ENCODE data around the gene BAZ1B.
"Not testable (repeated sequence)": the region's sequence is repeated elsewhere in the genome, so short reads cannot be mapped to it uniquely, and the experiment has no call there.

The BAZ1B gene, protein sequence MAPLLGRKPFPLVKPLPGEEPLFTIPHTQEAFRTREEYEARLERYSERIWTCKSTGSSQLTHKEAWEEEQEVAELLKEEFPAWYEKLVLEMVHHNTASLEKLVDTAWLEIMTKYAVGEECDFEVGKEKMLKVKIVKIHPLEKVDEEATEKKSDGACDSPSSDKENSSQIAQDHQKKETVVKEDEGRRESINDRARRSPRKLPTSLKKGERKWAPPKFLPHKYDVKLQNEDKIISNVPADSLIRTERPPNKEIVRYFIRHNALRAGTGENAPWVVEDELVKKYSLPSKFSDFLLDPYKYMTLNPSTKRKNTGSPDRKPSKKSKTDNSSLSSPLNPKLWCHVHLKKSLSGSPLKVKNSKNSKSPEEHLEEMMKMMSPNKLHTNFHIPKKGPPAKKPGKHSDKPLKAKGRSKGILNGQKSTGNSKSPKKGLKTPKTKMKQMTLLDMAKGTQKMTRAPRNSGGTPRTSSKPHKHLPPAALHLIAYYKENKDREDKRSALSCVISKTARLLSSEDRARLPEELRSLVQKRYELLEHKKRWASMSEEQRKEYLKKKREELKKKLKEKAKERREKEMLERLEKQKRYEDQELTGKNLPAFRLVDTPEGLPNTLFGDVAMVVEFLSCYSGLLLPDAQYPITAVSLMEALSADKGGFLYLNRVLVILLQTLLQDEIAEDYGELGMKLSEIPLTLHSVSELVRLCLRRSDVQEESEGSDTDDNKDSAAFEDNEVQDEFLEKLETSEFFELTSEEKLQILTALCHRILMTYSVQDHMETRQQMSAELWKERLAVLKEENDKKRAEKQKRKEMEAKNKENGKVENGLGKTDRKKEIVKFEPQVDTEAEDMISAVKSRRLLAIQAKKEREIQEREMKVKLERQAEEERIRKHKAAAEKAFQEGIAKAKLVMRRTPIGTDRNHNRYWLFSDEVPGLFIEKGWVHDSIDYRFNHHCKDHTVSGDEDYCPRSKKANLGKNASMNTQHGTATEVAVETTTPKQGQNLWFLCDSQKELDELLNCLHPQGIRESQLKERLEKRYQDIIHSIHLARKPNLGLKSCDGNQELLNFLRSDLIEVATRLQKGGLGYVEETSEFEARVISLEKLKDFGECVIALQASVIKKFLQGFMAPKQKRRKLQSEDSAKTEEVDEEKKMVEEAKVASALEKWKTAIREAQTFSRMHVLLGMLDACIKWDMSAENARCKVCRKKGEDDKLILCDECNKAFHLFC (N-terminal part only)

GRCh38 chr7:73522105-73522872 is at the start of gene BAZ1B:
TSS of gene BAZ1B (minus strand) at chr7:73522293. CDS start at chr7:73521933, 360 bp downstream.
- peak; percentile 97 for DNase-seq (ENCODE audit: low read depth)

DNA sequence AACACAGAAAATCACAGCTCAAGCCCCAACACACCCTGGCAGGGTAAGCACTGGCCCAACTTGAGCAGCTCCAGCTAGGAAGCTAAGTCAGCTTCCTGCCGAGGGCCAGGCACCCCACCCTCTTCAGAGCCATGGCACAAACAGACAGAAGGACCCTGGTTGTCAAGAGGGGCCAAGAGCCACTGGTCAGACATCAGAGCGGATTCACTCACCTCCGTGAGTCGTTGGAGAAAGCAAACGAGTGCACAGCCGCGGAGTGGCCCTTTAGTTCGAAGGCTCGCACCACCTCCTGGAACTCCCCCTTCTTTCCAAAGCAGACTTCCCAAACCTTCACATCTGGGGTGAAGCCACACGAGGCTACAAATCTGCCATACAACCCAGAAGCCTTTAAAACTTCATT is 48.9 kb upstream of the BAZ1B start:
- DNase-seq (ENCODE audit: low read depth), result no peak

DNA sequence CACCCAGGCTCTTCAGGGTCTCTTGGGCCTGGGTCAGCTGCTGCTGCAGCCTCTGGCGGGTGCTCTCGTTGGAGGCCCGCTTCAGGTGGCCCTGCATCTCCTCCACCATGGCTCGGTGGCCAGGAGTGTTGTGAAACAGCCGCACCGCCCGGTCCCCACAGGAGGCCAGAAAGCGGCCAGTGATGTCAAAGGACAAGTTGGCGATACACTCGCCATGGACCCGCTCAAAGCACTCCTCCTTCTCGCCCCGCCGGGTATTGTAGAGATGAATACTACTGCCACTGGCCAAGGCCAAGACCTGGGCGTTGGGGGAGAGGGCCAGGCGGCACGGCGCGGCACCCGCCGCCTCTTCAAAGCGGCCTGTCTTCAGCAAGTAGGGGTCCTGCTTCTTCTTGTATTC is 48.4 kb upstream of the BAZ1B start:
- no peak for DNase-seq (ENCODE audit: low read depth)

DNA sequence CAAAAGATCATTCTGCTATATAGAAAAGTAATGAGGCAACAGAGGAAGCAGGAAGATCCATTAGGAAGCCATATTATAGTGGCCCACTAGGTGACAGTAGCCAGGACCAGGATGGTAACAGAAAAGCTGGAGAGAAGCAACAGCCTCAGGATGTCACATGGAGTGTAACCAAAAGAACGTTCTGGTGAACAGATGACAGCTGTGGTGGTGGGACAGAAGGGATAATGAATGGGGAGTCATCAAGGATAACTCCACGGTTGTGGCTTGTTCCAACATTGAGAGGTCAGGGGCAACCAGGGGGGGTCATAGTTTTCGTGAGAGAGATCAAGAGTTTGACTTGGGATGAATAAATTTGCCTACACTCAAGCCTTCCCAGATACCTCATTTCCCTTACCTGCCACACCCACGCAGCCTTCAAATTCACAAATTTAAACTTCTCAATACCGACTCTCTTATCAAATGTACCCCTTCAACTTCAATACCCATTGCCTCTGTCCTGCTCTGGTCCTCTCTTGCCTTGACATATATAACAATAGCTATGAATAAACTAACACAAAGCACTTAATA is 47.0 kb upstream of the BAZ1B start:
- DNase-seq (ENCODE audit: low read depth), result no peak

GRCh38 chr7:73567846-73568685 is 46.0 kb upstream of the BAZ1B start:
- DNase-seq (ENCODE audit: low read depth), result no peak

DNA sequence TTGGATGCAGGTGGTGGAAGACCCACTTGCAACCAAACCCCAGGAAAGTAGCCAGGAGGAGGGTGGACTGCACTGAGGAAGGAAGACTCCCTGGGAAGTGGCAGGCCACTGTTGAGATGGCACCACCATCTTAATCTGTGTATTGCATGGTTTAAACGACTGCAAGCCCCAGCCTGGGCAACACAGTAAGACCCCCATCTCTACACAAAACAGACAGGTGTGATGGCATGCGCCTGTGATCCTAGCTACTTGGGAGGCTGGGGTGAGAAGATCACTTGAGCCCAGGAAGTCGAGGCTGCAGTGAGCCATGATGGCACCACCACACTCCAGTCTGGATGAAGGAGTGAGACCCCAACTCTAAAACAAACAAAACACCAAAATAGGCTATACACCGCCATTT is 45.0 kb upstream of the BAZ1B start:
- DNase-seq (ENCODE audit: low read depth), result no peak

- DNase-seq (ENCODE audit: low read depth), result not testable (repeated sequence)
Measured at GRCh38 chr7:73566431-73566830, 44.3 kb upstream of the BAZ1B start.

DNA sequence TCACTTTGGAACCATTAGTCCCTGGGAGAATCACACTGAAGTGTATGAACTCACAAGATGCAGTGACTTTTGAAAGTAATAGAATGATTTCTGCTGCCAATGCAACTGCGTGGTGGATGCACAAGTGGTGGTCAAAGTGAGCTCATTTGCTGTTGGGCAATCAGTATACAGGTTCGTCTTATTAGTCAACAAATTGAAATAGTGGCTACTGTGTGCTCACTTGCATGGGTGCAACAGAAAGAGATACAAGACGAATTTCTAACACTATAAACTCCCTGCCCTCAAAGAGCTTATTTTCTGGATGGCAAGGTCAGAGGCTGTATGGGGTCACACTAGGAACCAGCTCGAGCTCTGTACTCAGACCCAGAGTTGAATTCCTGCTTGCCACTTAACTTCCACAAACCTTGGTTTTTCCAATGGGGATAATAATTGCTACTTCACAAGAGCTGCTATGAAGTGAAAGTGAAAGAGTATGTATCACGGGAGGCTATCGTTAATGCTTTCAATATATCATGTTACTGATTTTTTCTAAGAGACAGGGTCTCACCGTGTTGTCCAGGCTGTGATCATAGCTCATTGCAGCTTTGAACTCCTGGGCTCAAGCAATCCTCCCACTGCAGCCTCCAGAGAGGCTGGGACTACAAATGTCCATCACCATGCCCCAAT is 43.7 kb upstream of the BAZ1B start:
- DNase-seq (ENCODE audit: low read depth), result no peak

- DNase-seq (ENCODE audit: low read depth), result no peak
Measured at GRCh38 chr7:73560109-73560835, 38.2 kb upstream of the BAZ1B start.

- DNase-seq (ENCODE audit: low read depth), result peak; percentile 71
Measured at GRCh38 chr7:73557397-73558257, 35.5 kb upstream of the BAZ1B start, which contains the start of gene BCL7B. TSS of gene BCL7B (minus strand) at chr7:73557690. CDS start at chr7:73557578, 112 bp downstream.

DNA sequence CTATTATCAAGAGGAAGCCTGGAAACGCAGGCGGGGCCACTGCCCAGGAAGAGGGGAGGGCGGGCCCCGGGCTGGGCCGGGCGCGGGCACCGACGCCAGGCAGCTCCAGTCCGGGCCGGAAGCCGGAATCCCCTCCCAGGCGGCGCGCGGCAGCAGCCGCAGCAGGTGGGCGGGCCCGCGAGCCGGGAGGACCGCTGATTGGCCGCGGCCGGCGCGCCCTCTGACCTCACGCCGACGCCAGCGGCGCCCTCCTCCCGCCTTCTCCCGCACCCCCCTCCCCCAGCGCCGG is 35.0 kb upstream of the BAZ1B start:
- peak; percentile 87 for DNase-seq (ENCODE audit: low read depth)

DNA sequence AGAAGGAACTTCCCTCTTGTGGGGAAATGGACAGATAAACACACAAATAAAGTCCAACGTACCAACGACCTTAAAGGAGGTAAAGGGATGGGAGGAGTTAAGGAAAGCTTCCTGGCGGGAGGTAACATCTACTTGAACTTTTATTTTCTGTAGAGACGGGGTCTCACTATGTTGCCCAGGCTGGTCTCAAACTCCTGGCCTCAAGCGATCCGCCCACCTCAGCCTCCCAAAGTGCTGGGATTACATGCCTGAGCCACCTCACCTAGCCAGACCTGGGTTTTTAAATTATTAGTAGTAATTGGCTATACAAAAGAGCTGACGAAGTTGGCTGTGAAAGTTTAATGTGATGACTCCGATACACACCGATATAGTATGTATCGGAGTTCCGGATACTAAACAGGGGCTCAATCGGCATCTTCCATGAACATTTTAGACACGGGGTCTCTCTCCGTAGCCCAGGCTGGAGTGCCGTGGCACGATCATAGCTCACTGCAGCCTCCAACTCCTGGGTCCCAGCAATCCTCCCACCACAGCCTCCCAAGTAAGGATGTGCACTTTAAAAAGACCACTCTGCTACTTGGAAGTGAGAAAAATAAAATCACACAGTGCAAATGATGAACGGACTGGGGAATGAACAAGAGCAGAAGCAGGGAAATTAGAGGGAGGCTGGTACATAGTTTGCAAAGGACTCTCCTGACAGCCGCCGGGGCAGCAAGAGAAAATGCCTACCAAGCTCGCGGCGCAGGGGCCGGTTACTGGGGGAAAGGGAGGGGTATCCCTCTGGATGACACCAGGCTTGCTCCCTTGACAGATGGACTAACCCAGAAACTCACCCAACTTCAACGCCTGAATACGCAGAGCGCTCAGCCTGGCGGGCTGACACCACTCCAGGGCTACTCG is 34.4 kb upstream of the BAZ1B start:
- no peak for DNase-seq (ENCODE audit: low read depth)

- no peak for DNase-seq (ENCODE audit: low read depth)
Measured at GRCh38 chr7:73555411-73555982, 33.4 kb upstream of the BAZ1B start.

DNA sequence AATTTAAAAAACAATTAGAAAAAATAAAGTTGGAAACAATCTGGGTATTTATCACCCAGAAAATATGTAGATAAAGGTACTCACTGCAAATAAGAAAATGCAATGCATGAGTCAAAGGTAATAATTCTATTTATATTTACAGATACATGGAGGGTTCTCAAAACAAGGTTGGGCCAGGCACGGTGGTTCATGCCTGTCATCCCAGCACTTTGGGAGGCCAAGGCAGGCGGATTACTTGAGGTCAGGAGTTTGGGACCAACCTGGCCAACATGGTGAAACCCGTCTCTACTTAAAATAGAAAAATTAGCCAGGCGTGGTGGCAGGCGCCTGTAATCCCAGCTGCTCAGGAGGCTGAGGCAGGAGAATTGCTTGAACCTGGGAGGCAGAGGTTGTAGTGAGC is 28.0 kb upstream of the BAZ1B start:
- not testable (repeated sequence) for DNase-seq (ENCODE audit: low read depth)

DNA sequence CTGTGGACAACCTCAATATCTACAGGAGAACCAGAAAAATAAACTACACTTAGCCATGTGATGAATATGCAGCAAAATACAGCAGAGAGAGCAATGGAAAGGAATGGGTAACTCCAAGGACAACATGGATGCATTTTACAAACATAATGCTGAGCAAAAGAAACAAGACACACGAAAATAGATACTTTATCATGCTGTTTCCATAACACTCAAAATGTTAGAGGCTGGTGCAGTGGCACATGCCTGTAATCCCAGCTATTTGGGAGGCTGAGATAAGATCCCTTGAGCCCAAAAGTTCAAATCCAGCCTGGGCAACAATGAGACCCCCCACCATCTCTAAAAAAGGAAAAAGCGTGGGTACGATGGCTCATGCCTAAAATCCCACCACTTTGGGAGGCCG is 27.1 kb upstream of the BAZ1B start:
- DNase-seq (ENCODE audit: low read depth), result no peak

- DNase-seq (ENCODE audit: low read depth), result no peak
Measured at GRCh38 chr7:73547841-73548240, 25.7 kb upstream of the BAZ1B start.

DNA sequence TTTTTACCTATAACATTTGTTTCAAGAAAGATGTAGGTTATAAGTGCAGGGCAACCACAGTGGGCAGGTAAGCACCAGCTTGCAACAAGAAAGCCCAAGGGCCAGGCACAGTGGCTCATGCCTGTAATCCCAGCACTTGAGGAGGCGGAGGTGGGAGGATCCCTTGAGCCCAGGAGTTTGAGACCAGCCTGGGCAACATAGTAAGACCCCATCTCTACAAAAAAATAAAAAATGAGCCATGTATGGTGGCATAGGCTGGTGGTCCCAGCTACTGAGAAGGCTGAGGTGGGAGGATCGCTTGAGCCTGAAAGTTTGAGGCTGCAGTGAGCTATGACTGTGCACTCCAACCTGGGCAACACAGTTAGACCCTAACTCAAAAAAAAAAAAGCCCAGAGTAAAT is 22.6 kb upstream of the BAZ1B start:
- DNase-seq (ENCODE audit: low read depth), result no peak
